Neural cell (in vitro differentiated cells): ENCODE measurements around the gene MORC3. TPM values are rescaled to one million over a fixed set of nuclear protein-coding genes. Genes with fewer than 3 reads are reported as not detected.

Source experiments
- H2AFZ ChIP-seq: fragments of 200-600, 300-800 bp; sonication (generic), shearing (Covaris generic); 2 replicates; pipeline ENCODE4 v1.6.0; 2014; ENCODE audit warnings: low read depth, mild to moderate bottlenecking, antibody characterized with exemption, low read length, moderate library complexity
- H3F3A ChIP-seq: fragments of 200-600 bp; shearing (Covaris generic); 2 replicates; pipeline ENCODE4 v1.6.1; 2016; ENCODE audit warnings: mild to moderate bottlenecking, moderate library complexity, mixed read lengths, antibody characterized with exemption, low read length; ENCODE audit not compliant: insufficient read depth, poor library complexity, severe bottlenecking
- H3K27ac ChIP-seq: fragments of 200-600, 300-800 bp; sonication (generic), shearing (Covaris generic); 2 replicates; pipeline ENCODE4 v1.5.1; 2014; ENCODE audit warnings: mild to moderate bottlenecking, low read length, moderate library complexity
- H3K27me3 ChIP-seq: fragments of 300-800, 200-600 bp; sonication (generic), shearing (Covaris generic); 2 replicates; pipeline ENCODE4 v1.6.0; 2014; ENCODE audit warnings: mild to moderate bottlenecking, low read depth, low read length, moderate library complexity; ENCODE audit not compliant: insufficient read depth
- H3K36me3 ChIP-seq: fragments of 300-800, 200-600 bp; sonication (generic), shearing (Covaris generic); 2 replicates; pipeline ENCODE4 v1.5.1; 2014; ENCODE audit warnings: mild to moderate bottlenecking, antibody characterized with exemption, low read length, moderate library complexity; ENCODE audit not compliant: insufficient read depth
- H3K4me2 ChIP-seq: fragments of 300-800, 200-600 bp; sonication (generic), shearing (Covaris generic); 2 replicates; pipeline ENCODE4 v1.6.0; 2014; ENCODE audit warnings: mild to moderate bottlenecking, low read length
- H3K4me3 ChIP-seq: fragments of 300-800, 200-600 bp; sonication (generic), shearing (Covaris generic); 2 replicates; pipeline ENCODE4 v1.5.1; 2014; ENCODE audit warnings: mild to moderate bottlenecking, low read length, moderate library complexity
- H3K79me2 ChIP-seq: fragments of 200-600 bp; shearing (Covaris generic); replicated peaks from 2 replicates; pipeline ENCODE4 v1.6.0; 2014; ENCODE audit warnings: mild to moderate bottlenecking, low read length, moderate library complexity; ENCODE audit not compliant: insufficient read depth
- H3K9ac ChIP-seq: fragments of 300-800, 200-600 bp; sonication (generic), shearing (Covaris generic); 2 replicates; pipeline ENCODE4 v1.6.1; 2016; ENCODE audit warnings: mild to moderate bottlenecking, low read length, mixed read lengths
- H3K9me2 ChIP-seq: fragments of 200-600 bp; shearing (Covaris generic); 2 replicates; pipeline ENCODE4 v1.6.1; 2016; ENCODE audit warnings: mild to moderate bottlenecking, low read length, mixed read lengths; ENCODE audit not compliant: insufficient read depth
- H3K9me3 ChIP-seq: fragments of 200-600, 300-800 bp; sonication (generic), shearing (Covaris generic); 2 replicates; pipeline ENCODE4 v1.6.1; 2016; ENCODE audit warnings: mild to moderate bottlenecking, mixed run types, low read length, moderate library complexity, mixed read lengths
- H4K20me1 ChIP-seq: fragments of 200-600 bp; shearing (Covaris generic); 2 replicates; pipeline ENCODE4 v1.6.1; 2016; ENCODE audit warnings: mild to moderate bottlenecking, mixed run types; ENCODE audit not compliant: insufficient read depth
- EP300 ChIP-seq: fragments of 450-650 bp; conservative IDR thresholded peaks from 2 replicates; pipeline ENCODE4 v1.6.1; 2014; ENCODE audit warnings: antibody characterized with exemption, mild to moderate bottlenecking, moderate library complexity; ENCODE audit not compliant: poor library complexity, severe bottlenecking
- EZH2 ChIP-seq: fragments of 200-600, 300-800 bp; shearing (Covaris generic), sonication (generic); IDR thresholded peaks from 2 replicates; pipeline ENCODE4 v1.6.1; 2014; ENCODE audit warnings: antibody characterized with exemption, low read length, borderline replicate concordance, mild to moderate bottlenecking; ENCODE audit not compliant: insufficient read depth, poor library complexity, severe bottlenecking
- MXI1 ChIP-seq: fragments of 450-650 bp; conservative IDR thresholded peaks from 2 replicates; pipeline ENCODE4 v1.6.1; 2014; ENCODE audit warnings: antibody characterized with exemption, mild to moderate bottlenecking; ENCODE audit not compliant: poor library complexity, severe bottlenecking
- POLR2AphosphoS5 ChIP-seq: IDR thresholded peaks from 2 replicates; pipeline ENCODE4 v1.6.1; 2012
- RAD21 ChIP-seq: fragments of 450-650 bp; conservative IDR thresholded peaks from 2 replicates; pipeline ENCODE4 v1.6.1; 2014; ENCODE audit warnings: antibody characterized with exemption, mild to moderate bottlenecking, moderate library complexity
- SMC3 ChIP-seq: fragments of 450-650 bp; conservative IDR thresholded peaks from 2 replicates; pipeline ENCODE4 v1.6.1; 2014; ENCODE audit warnings: antibody characterized with exemption, mild to moderate bottlenecking, moderate library complexity; ENCODE audit not compliant: poor library complexity
- TAF1 ChIP-seq: IDR thresholded peaks from 2 replicates; pipeline ENCODE4 v1.6.1; 2012; ENCODE audit warnings: low read depth
- polyA plus RNA-seq: library from polyadenylated mRNA; depleted of rRNA; stranded (reverse); fragments of >200 nt; gene quantifications from 2 replicates; pipeline ENCODE4 v1.2.3, GENCODE V29; 2014
- TF ChIP-seq, protein P1 (sequence below): IDR thresholded peaks from 2 replicates; pipeline ENCODE4 v1.6.1; 2012; ENCODE audit warnings: borderline replicate concordance
- TF ChIP-seq, protein P2 (sequence below): fragments of 450-650 bp; IDR thresholded peaks from 2 replicates; pipeline ENCODE4 v1.5.1; 2014; ENCODE audit warnings: antibody characterized with exemption, mild to moderate bottlenecking, moderate library complexity; ENCODE audit not compliant: poor library complexity, severe bottlenecking

MORC3 gene
- polyA plus RNA-seq, 1 donor from 2014 or later: 65.4 TPM

DNA sequence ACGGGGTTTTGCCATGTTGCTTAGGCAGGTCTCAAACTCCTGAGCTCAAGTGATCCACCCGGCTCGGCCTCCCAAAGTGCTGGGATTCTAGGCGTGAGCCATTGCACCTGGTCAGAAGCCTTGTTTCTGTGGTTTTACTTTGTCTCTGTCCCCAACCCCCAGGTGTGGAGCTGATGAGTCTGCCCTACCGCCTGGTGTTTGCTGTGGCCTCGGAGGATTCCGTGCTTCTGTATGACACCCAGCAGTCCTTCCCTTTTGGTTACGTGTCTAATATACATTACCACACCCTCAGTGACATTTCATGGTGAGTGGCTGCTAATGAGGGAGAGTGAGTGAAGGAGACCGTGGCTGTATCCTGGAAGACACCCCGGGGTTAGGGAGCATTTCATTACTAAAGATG, 91.3 kb downstream of the MORC3 start:
- Histone ChIP-seq H3K79me2 (no peaks in the 10 kb centered on the region), H3K9me2 (no peaks in the 10 kb centered on the region), H3K36me3 (no peaks in the 10 kb centered on the region), H3K9ac (no peak overlapping the region), H3K27me3 (no peaks in the 10 kb centered on the region), H3F3A (no peaks in the 10 kb centered on the region), H3K4me3 (no peak overlapping the region), H4K20me1 (no peaks in the 10 kb centered on the region), H3K9me3 (no peaks in the 10 kb centered on the region), H3K4me2 (no peak overlapping the region), H2AFZ (no peak overlapping the region), H3K27ac (no peak overlapping the region)
- TF ChIP-seq EP300 (no peak), SMC3 (no peak), EZH2 (no peak), POLR2AphosphoS5 (no peak), RAD21 (no peak), MXI1 (no peak), TAF1 (no peak)
- TF ChIP-seq, protein P1, sequence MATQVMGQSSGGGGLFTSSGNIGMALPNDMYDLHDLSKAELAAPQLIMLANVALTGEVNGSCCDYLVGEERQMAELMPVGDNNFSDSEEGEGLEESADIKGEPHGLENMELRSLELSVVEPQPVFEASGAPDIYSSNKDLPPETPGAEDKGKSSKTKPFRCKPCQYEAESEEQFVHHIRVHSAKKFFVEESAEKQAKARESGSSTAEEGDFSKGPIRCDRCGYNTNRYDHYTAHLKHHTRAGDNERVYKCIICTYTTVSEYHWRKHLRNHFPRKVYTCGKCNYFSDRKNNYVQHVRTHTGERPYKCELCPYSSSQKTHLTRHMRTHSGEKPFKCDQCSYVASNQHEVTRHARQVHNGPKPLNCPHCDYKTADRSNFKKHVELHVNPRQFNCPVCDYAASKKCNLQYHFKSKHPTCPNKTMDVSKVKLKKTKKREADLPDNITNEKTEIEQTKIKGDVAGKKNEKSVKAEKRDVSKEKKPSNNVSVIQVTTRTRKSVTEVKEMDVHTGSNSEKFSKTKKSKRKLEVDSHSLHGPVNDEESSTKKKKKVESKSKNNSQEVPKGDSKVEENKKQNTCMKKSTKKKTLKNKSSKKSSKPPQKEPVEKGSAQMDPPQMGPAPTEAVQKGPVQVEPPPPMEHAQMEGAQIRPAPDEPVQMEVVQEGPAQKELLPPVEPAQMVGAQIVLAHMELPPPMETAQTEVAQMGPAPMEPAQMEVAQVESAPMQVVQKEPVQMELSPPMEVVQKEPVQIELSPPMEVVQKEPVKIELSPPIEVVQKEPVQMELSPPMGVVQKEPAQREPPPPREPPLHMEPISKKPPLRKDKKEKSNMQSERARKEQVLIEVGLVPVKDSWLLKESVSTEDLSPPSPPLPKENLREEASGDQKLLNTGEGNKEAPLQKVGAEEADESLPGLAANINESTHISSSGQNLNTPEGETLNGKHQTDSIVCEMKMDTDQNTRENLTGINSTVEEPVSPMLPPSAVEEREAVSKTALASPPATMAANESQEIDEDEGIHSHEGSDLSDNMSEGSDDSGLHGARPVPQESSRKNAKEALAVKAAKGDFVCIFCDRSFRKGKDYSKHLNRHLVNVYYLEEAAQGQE: no peak
- TF ChIP-seq, protein P2, sequence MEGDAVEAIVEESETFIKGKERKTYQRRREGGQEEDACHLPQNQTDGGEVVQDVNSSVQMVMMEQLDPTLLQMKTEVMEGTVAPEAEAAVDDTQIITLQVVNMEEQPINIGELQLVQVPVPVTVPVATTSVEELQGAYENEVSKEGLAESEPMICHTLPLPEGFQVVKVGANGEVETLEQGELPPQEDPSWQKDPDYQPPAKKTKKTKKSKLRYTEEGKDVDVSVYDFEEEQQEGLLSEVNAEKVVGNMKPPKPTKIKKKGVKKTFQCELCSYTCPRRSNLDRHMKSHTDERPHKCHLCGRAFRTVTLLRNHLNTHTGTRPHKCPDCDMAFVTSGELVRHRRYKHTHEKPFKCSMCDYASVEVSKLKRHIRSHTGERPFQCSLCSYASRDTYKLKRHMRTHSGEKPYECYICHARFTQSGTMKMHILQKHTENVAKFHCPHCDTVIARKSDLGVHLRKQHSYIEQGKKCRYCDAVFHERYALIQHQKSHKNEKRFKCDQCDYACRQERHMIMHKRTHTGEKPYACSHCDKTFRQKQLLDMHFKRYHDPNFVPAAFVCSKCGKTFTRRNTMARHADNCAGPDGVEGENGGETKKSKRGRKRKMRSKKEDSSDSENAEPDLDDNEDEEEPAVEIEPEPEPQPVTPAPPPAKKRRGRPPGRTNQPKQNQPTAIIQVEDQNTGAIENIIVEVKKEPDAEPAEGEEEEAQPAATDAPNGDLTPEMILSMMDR: no peak

DNA sequence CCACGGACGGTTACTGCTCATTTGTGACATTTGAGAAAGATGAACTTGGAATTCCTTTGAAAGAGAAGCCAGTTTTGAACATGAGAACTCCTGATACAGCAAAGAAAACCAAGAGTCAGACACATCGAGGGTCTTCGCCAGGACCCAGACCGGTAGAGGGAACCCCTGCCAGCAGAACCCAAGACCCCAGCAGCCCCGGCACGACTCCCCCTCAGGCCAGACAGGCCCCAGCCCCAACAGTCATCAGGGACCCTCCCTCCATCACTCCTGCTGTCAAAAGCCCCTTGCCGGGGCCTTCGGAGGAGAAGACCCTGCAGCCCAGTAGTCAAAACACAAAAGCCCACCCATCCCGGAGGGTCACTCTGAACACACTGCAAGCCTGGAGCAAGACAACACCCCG, 92.9 kb downstream of the MORC3 start:
- H3K27ac ChIP-seq: no peak overlapping the region
- no peaks in the 10 kb centered on the region for H3K9me2 ChIP-seq
- no peaks in the 10 kb centered on the region for H3K9me3 ChIP-seq
- TF ChIP-seq EZH2 (no peak), RAD21 (no peak), SMC3 (no peak), TAF1 (no peak), POLR2AphosphoS5 (no peak), EP300 (no peak), MXI1 (no peak)
- TF ChIP-seq, protein P1: no peak
- TF ChIP-seq, protein P2: no peak
- no peak overlapping the region for H3K4me2 ChIP-seq
- no peaks in the 10 kb centered on the region for H3F3A ChIP-seq
- H3K4me3 ChIP-seq: no peak overlapping the region
- H3K36me3 ChIP-seq: no peaks in the 10 kb centered on the region
- H3K79me2 ChIP-seq: no peaks in the 10 kb centered on the region
- H2AFZ ChIP-seq: no peak overlapping the region
- no peak overlapping the region for H3K9ac ChIP-seq
- no peaks in the 10 kb centered on the region for H4K20me1 ChIP-seq
- no peaks in the 10 kb centered on the region for H3K27me3 ChIP-seq
